ENCODE results near the gene ENPEP.

- TF ChIP-seq ATF2 (CRISPR knock-in tag; IDR thresholded peaks at IDR 0.05; ENCODE audit: borderline replicate concordance, low read depth), result no peak
- TF ChIP-seq CTCF (IDR thresholded peaks at IDR 0.05), result no peak
- TF ChIP-seq, protein P1, sequence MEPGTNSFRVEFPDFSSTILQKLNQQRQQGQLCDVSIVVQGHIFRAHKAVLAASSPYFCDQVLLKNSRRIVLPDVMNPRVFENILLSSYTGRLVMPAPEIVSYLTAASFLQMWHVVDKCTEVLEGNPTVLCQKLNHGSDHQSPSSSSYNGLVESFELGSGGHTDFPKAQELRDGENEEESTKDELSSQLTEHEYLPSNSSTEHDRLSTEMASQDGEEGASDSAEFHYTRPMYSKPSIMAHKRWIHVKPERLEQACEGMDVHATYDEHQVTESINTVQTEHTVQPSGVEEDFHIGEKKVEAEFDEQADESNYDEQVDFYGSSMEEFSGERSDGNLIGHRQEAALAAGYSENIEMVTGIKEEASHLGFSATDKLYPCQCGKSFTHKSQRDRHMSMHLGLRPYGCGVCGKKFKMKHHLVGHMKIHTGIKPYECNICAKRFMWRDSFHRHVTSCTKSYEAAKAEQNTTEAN (CRISPR knock-in tag; IDR thresholded peaks at IDR 0.05), result no peak
- no peak for TF ChIP-seq PREB (CRISPR knock-in tag; IDR thresholded peaks at IDR 0.05; ENCODE audit: borderline replicate concordance)
- TF ChIP-seq AR (CRISPR knock-in tag; IDR thresholded peaks at IDR 0.05), result no peak
- TF ChIP-seq ATF1 (CRISPR knock-in tag; IDR thresholded peaks at IDR 0.05), result no peak
- no peak for TF ChIP-seq JUN (CRISPR knock-in tag; IDR thresholded peaks at IDR 0.05)
Observed at GRCh38 chr4:110477836-110478235, 1.9 kb downstream of the ENPEP start.

Measured in WTC11 (cell line).